Raji (cell line): Measurements from ENCODE around the gene FRMD8.
A peak's percentile ranks its signal among the peaks of the same experiment; 100 is the strongest.

Experiments used
- POLR2A ChIP-seq: IDR thresholded peaks from 2 replicates; pipeline ENCODE4 v1.6.1; 2011; ENCODE audit warnings: low read depth, low read length, control low read depth; ENCODE audit not compliant: insufficient read depth

FRMD8 gene

GRCh38 chr11:65421794-65422632, 35.6 kb downstream of the FRMD8 start:
- TF ChIP-seq POLR2A, result peak; percentile 49; the same call in 1 of the 2 replicates

DNA sequence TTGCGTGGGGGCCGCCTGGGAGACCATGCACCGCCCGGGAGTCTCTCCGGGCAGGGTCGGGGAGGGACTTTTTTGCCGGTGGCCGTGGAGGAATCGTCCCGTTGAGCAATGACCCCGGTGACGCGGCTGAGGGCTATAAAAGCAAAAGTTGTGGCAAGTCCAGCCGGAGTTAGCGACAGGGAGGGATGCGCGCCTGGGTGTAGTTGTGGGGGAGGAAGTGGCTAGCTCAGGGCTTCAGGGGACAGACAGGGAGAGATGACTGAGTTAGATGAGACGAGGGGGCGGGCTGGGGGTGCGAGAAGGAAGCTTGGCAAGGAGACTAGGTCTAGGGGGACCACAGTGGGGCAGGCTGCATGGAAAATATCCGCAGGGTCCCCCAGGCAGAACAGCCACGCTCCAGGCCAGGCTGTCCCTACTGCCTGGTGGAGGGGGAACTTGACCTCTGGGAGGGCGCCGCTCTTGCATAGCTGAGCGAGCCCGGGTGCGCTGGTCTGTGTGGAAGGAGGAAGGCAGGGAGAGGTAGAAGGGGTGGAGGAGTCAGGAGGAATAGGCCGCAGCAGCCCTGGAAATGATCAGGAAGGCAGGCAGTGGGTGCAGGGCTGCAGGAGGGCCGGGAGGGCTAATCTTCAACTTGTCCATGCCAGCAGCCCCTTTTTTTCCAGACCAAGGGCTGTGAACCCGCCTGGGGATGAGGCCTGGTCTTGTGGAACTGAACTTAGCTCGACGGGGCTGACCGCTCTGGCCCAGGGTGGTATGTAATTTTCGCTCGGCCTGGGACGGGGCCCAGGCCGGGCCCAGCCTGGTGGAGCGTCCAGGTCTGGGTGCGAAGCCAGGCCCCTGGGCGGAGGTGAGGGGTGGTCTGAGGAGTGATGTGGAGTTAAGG, 36.4 kb downstream of the FRMD8 start, which contains the start of gene NEAT1:
NEAT1 (plus strand) TSS at position 166 of the 883 bp plus-strand sequence.
- peak; percentile 99 for TF ChIP-seq POLR2A

GRCh38 chr11:65423516-65424204, 37.2 kb downstream of the FRMD8 start:
- TF ChIP-seq POLR2A, result peak; percentile 45

- peak; percentile 42; the same call in 1 of the 2 replicates for TF ChIP-seq POLR2A
These were observed 38.0 kb downstream of the FRMD8 start for GRCh38 chr11:65424205-65425104.

DNA sequence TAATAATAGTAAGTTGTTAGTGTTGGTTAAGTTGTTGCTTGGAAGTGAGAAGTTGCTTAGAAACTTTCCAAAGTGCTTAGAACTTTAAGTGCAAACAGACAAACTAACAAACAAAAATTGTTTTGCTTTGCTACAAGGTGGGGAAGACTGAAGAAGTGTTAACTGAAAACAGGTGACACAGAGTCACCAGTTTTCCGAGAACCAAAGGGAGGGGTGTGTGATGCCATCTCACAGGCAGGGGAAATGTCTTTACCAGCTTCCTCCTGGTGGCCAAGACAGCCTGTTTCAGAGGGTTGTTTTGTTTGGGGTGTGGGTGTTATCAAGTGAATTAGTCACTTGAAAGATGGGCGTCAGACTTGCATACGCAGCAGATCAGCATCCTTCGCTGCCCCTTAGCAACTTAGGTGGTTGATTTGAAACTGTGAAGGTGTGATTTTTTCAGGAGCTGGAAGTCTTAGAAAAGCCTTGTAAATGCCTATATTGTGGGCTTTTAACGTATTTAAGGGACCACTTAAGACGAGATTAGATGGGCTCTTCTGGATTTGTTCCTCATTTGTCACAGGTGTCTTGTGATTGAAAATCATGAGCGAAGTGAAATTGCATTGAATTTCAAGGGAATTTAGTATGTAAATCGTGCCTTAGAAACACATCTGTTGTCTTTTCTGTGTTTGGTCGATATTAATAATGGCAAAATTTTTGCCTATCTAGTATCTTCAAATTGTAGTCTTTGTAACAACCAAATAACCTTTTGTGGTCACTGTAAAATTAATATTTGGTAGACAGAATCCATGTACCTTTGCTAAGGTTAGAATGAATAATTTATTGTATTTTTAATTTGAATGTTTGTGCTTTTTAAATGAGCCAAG, 38.9 kb downstream of the FRMD8 start:
- peak; percentile 72 for TF ChIP-seq POLR2A

- no peak; the same call in 1 of the 2 replicates for TF ChIP-seq POLR2A
These were observed 39.8 kb downstream of the FRMD8 start for GRCh38 chr11:65425971-65426838.

DNA sequence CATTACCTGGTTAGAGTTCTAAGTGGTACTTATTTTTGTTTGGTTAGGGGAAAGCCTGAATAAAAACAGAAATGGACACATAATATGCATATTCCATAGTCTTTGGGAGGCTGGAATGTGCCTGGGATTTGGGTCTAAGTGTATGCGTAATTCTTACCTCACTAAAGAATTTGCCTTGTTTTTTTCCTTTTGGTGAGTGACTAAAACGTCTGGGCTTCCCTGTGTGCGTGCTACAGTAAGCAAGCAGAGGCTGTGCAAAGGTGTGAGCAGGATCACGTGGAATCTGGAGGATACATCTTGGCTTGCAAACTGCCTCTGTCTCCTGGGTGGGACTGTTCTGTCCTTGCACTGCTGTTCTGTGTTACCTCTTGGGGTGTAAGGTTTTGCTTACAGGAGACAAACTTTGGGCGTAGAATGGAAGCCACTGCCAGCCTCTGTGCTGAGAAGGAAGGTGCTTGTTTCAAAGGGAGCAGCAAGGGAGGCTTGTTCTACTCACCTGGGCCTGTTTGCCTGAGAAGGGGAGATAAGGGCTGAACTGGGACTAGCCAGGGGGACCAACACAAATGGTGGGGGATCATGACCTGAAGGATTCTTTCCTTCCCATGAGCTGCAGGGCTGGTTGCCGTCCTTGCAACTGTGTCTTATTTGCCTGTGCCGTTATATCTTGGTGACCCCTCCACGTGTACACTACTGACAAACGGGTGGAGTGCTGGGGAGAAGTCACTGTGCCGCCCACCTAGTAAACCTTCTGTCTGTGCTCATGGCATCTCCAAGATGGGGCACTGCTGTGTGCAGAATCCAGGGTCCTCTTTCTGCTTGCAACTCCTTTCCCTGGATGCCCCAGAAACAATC, 40.6 kb downstream of the FRMD8 start:
- peak; percentile 51; the same call in 1 of the 2 replicates for TF ChIP-seq POLR2A

- TF ChIP-seq POLR2A, result peak; percentile 67
These were observed 41.5 kb downstream of the FRMD8 start for GRCh38 chr11:65427691-65428577.

DNA sequence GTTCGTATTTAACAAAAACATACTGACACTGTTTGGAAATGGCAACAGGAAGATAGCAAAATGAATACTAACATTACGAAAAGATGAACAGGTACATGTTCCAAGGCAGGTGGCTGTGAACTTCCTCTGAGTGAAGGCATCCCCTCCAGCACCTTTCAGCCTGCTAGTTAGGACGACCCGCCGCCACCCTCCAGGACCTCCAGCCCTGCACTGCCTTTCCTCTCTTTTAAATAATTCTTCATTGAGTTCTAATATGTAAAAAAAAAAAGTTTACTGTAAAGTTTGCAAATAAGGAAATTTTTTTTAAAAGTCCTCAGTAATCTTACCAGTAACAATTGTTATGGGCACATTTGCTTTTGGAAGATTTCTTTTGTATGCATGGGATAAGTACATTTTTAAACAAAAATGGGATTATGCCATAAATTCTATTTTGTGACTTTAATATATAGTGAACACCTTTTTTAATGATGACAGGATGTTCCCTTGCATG, 42.2 kb downstream of the FRMD8 start:
- peak; percentile 55; the same call in 1 of the 2 replicates for TF ChIP-seq POLR2A

- TF ChIP-seq POLR2A, result peak; percentile 46; the same call in 1 of the 2 replicates
These were observed 42.7 kb downstream of the FRMD8 start for GRCh38 chr11:65429068-65429681.
